ENCODE data around the gene MAP2K3.

The MAP2K3 gene

GRCh38 chr17:21252796-21253645, 31.5 kb upstream of the MAP2K3 start, which contains the start of gene NATD1:
Gene NATD1 (minus strand): TSS chr17:21253410. CDS start chr17:21253264, 146 bp downstream.
- DNase-seq = peak; percentile 79

- no peak for DNase-seq
Measured at GRCh38 chr17:21253646-21254441, 30.7 kb upstream of the MAP2K3 start.

GRCh38 chr17:21258593-21258992, 25.9 kb upstream of the MAP2K3 start:
- no peak for DNase-seq

GRCh38 chr17:21262259-21262993, 22.1 kb upstream of the MAP2K3 start:
- no peak for DNase-seq

GRCh38 chr17:21263376-21263775, 21.1 kb upstream of the MAP2K3 start:
- DNase-seq = peak; percentile 52

GRCh38 chr17:21268596-21269188, 15.8 kb upstream of the MAP2K3 start:
- DNase-seq = no peak

GRCh38 chr17:21269394-21269793, 15.1 kb upstream of the MAP2K3 start:
- peak; percentile 49 for DNase-seq

GRCh38 chr17:21271454-21272183, 12.9 kb upstream of the MAP2K3 start:
- DNase-seq = no peak

- no peak for DNase-seq
Measured at GRCh38 chr17:21272250-21272649, 12.3 kb upstream of the MAP2K3 start.

GRCh38 chr17:21272881-21273792, 11.4 kb upstream of the MAP2K3 start:
- no peak for DNase-seq

- peak; percentile 67 for DNase-seq
Measured at GRCh38 chr17:21275047-21275578, 9.4 kb upstream of the MAP2K3 start.

GRCh38 chr17:21275579-21276263, 8.8 kb upstream of the MAP2K3 start:
- peak; percentile 78 for DNase-seq

- DNase-seq = no peak
Measured at GRCh38 chr17:21276264-21276588, 8.3 kb upstream of the MAP2K3 start.

GRCh38 chr17:21277332-21277731, 7.2 kb upstream of the MAP2K3 start:
- no peak for DNase-seq

- no peak for DNase-seq
Measured at GRCh38 chr17:21278450-21279197, 5.9 kb upstream of the MAP2K3 start.

GRCh38 chr17:21279198-21279535, 5.3 kb upstream of the MAP2K3 start:
- no peak for DNase-seq

- DNase-seq = no peak
Measured at GRCh38 chr17:21279582-21279981, 4.9 kb upstream of the MAP2K3 start.

GRCh38 chr17:21280081-21280518, 4.4 kb upstream of the MAP2K3 start:
- peak; percentile 77 for DNase-seq

GRCh38 chr17:21282231-21282630, 2.3 kb upstream of the MAP2K3 start:
- peak; percentile 97 for DNase-seq

Data from fibroblast of upper back skin (primary cell).